ENCODE measurements around the gene UNC13A.
"Not testable (repeated sequence)": the region's sequence is repeated elsewhere in the genome, so short reads cannot be mapped to it uniquely, and the experiment has no call there.

Gene UNC13A

DNA sequence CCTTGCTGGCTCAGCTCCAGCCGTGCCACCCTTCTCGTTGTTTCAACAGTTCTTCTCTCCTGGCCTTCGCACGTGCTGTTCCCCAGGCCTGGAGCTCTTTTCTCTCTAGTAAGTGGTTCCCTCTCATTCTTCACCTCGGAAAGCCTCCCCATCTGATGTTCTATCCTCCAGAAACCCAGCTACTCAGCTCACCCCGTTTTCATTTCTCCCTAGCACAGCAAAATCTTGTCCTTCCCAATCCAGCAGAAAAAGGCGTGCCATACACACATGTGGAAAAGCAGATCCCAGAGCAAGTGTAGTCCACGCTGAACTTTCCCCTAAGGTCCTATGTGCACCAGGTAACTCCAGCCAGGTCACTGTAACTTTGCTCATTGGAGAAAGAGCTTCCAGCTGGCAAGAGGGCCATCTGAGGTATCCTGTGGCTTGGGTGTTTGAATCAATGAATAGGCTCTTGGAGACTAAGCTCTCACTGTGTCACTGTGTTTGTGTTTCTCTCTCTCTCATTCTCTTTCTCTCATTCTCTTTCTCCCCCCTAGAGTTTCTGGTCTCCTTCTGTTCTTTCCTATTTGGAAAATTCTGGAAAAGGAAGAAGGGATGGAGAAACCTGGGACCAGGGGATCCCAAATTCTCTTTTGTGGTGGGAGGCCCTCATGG is 83.7 kb downstream of the UNC13A start:
- no peak for DNase-seq

DNA sequence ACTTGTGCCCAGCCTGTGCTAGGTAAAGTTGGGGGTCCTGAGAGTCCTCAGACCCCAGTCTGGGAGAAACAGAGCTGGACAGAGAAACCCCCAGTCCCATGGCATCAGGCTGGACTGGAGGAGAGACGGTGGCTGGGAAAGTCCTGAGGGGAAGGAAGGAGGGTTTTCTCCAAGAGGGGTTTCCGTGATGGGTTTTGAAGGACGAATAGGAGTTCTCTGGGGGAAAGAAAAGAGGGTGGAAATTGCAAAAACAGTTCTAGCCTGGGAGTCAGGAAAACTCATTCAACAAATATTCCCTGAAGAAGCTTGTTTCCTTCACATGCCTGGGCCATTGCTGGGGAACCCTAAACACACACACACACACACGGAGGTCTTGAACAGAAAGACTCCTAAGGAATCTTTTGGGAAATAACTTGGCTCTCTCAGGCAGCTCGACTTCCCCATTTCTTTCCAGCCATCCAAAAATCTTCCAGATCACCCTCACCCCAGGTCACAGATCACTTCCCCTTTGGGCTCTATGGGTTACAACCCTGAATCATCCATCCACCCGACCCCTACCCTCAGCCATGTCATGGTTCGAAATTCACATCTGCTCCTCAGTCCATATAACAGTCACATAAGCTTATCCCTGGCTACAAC is 85.2 kb downstream of the UNC13A start:
- no peak for DNase-seq

DNA sequence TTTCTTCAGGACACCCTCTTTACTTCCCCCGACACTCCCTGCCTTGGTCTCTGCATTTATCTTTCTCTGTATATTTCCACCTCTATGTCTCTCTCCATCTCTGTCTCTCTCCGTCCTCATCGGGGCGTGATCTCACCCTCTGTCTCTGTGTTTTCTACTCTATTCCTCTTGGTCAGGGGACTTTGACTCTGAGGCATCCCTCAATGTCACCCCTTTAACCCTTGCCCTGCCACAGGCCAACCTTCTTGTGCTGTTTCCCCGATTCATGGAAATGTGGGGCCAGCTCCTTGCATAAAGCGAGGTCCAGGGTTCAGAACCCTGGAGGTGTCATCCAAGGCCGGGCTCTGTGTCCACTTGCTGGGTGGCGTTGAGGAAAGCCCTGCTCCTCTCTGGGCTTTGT is 85.9 kb downstream of the UNC13A start:
- DNase-seq: no peak

DNA sequence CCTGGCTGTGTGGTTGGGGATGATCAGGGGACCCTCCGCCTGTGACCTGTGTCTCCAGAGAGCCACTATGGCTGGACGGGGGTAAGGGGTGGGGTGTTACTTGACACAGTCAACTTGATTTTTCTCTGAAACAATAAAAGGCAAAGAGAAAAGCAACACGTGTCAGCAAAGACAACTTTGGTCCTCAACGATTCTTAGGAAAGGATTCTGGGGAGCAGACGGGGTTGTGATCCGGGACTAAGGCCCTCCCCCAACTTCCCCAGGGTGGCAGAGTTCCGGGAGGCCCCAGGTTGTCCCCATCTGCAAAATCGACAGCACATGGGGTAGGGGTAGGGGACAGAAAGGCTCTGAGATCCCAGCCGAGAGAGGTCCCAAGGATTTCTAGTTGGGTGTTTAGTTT is 86.5 kb downstream of the UNC13A start:
- DNase-seq: no peak

DNA sequence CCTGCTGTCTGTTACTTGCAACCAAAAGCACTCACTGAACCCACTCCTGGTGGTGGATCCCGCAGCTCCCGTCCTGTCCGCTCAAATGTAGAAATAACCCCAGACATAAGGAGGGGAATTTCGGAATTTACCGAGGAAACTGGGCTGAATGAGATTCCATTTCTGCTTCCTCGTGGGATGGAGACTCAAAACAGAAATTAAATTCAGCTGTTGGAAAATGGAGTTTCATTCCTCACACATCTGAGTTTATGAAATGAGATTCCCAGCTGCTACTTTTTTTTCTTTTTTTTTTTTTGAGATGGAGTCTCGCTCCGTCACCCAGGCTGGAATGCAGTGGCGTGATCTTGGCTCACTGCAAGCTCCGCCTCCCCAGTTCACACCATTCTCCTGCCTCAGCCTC is 88.4 kb downstream of the UNC13A start:
- DNase-seq: no peak

DNA sequence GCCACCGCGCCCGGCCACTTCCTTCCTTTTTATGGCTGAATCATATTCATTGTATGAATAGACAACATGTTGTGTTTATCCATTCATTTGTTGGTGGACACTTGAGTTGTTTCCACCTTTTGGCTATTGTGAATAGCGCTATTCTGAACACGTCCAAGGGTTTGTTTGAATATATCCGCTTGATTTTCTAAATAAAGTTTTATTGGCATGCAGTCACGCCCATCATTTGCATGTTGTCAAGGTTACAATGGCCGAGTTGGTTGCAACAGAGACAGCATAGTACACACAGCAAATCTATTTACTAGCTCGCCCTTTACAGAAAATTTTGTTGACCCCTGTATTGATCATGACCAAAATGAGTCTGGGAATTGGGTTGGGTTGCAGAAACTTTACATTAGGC is 89.2 kb downstream of the UNC13A start:
- no peak for DNase-seq

DNA sequence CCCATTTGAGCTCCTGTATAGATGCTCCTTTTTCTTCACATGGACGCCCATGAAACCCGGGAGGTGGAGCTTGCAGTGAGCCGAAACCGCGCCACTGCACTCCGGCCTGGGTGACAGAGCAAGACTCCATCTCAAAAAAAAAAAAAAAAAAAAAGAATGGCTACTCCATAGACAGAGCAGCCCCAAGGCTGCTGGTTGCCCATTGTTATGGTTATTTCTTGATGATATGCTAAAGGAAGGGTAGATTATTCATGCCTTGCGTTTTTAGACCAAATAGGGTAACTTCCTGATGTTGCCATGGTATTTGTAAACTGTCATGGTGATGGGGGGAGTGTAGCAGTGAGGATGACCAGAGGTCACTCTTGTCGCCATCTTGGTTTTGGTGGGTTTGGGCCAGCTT is 90.1 kb downstream of the UNC13A start:
- not testable (repeated sequence) for DNase-seq

DNA sequence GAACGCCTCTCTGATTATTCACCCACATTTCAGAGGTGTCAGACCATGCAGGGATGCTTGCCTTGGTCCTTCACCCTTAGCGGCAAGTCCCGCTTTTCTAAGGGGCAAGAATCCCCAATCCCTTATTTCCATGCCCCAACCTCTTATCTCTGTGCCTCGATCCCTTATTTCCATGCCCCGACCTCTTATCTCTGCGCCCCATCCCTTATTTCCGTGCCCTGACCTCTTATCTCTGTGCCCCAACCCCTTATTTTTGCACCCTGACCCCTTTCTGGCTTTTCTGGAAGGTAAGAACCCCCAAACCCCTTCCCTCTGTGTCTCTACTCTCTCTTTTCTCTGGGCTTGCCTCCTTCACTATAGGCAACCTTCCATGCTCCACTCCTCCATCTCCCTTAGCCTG is 93.9 kb downstream of the UNC13A start:
- DNase-seq: not testable (repeated sequence)

DNA sequence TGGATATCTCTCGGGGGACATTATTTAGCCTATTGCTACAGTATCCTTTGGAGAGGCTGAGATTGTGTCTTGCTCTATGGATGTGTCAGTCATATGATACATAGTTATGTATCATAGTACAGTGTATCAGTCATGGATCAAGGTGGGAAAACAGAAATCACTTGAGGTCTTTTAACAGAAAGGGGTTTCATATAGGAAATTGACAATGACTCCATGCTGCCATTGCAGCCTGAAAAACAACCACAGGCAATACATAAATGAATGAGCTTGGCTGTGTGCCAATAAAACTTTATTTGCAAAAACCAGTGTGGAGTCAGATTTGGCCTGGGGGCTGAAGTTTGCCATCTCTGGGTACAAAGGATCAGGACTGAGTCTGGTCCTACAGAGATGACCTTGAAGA is 97.3 kb downstream of the UNC13A start:
- DNase-seq: no peak

DNA sequence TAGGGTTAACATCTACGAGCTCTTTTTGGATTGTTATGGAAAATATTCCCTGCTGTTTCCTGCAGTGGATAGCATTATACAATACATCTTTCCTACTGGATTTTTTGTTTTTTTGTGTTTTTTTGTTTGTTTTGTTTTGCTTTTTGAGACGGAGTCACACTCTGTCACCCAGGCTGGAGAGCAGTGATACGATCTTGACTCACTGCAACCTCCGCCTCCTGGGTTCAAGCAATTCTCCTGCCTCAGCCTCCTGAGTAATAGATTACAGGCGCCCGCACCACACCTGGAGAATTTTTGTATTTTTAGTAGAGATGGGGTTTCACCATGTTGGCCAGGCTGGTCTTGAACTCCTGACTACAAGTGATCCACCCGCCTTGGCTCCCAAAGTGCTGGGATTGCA is 102.8 kb downstream of the UNC13A start:
- not testable (repeated sequence) for DNase-seq

DNA sequence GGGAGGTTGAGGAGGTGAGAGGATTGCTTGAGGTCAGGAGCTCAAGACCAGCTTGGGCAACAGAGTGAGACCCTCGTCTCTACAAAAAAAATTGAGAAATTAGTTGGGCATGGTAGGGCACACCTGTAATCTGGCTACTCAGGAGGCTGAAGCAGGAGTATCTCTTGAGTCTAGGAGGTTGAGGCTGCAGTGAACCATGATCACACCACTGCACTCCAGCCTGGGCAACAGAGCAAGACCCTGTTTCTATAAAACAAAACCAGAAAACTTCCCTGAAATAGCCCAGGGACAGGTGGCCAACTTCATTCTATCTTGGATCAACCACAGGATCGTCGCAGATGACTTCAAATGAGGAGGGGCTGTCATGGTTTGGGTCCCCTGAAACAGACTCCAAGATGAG is 104.0 kb downstream of the UNC13A start:
- DNase-seq: no peak

DNA sequence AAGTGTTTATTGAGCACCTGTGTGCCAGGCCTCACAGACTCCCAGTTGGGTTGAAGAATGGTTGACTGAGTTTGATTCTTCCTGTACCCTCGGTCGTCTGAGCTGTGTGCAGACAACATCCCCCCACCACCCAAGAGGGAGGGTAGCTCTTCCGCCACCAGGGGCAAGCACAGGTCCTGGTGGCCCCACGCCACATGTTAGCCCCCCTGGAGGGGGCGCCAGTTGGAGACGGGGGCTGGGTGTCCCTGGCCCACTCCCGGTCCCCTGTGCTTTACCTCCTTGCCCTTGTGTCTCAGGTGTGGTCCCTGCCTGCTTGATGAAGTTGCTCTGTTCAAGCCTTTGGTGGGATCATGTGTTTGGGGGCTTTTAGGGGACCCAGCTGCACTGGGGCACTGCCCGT is 105.5 kb downstream of the UNC13A start:
- no peak for DNase-seq

DNA sequence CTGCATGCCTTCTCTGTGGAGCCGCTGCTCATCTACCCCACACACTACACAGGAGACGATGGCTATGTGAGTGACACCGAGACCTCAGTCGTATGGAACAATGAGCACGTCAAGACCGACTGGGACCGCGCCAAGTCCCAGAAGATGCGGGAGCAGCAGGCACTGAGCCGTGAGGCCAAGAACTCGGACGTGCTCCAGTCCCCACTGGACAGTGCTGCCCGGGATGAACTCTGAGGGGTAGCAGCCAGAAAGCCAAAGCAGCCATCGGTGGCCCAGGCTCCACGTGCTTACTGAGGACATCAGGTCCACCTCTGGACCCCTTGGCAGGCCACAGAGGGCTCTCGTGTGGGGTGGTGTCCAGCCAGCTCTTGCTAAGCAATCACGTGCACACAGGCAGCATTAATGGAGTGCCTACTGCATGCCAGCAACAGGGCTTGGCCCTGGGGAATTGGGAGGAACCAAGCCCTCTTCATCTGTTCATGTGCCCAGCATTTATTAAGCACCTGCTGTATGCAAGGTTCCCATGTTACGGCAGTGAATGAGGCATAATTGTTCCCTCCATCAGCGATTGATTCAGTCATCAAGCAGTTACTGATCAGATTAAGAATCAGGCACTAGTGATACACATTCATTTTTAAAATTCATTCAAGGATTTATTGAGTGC is 106.8 kb downstream of the UNC13A start:
- no peak for DNase-seq

DNA sequence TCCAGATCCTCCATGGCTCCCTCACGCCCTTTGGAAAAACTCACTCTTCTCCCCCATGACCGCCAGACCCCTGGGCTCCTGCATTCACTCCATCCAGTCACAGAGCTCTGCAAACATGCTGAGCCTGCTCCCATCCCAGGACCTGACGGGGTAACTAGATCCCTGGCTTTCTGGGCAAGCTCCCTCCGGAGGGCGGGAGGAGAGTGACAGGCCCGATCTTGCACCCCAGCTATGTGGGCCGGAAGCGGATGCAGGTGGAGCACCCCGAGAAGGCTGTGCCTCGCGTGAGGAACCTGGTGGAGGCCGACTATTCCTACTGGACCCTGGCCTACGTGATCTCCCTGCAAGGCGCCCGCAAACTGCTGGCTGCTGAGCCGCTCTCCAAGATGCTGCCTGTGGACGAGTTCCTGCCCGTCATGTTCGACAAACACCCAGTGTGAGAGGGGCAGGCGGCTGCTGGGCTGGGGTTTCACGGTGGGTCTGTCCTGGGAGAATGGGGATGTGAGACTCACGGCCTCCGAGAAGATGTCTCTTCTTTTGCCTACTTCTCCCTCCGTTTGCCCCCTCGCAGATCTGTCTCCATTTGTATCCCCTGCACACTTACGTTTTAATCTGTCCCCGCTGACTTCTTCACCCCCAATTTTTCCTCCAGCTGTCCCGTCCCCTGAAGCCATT is 107.5 kb downstream of the UNC13A start:
- no peak for DNase-seq

DNA sequence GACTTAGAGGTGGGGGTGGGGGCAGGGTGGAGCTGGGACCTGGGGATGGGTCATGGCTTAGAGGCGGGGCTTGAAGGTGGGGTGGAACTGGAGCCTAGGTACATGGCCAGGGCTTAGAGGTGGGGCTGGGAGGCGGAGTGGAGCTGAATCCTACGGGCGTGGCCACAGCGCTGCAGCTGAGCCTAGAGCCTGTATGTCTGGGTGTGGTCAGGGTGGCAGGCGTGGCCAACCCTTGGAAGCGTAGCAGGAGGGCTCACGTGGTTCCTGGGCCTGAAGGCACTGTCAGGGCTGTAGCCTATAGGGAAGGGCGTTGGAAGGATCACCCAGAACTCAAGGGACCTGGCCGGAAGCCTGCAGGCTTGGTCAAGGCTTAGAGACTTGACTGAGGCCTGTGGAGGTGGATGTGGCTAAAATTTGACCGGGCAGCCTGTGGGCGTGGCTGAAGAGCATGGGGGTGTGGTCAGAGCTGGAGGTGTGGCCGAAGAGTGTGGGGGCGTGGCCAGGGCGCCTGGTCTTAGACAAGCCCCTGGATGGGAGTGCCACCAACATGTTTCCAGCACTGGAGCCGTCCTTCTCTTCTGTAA is 108.4 kb downstream of the UNC13A start:
- no peak for DNase-seq

DNA sequence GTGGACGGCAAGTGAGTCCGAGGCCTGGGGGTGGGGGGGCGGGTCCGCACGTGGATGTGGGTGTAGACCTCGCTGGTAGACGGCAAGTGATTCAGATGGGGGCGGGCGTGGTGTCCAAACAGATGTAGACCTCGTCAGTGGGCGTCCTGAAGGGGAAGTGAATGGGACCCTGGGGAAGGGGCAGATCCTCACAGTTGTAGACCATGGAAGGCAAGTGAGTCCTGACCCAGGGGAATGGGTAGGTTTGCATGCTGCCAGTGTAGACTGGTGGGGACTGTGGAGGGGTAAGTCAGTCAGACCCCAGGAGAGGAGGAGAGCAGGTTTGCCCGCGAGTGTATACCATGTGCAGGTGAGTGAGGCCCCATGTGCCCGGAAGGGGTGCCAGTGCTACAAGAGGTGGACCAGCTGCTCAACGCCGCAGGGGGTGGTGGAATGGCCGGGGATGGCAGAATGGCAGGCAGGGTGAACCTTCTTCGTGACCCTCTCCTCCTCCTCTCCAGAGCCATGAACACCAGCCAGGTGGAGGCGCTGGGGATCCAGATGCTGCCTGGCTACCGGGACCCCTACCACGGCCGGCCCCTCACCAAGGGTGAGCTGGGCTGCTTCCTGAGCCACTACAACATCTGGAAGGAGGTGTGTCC is 110.6 kb downstream of the UNC13A start:
- DNase-seq: no peak

DNA sequence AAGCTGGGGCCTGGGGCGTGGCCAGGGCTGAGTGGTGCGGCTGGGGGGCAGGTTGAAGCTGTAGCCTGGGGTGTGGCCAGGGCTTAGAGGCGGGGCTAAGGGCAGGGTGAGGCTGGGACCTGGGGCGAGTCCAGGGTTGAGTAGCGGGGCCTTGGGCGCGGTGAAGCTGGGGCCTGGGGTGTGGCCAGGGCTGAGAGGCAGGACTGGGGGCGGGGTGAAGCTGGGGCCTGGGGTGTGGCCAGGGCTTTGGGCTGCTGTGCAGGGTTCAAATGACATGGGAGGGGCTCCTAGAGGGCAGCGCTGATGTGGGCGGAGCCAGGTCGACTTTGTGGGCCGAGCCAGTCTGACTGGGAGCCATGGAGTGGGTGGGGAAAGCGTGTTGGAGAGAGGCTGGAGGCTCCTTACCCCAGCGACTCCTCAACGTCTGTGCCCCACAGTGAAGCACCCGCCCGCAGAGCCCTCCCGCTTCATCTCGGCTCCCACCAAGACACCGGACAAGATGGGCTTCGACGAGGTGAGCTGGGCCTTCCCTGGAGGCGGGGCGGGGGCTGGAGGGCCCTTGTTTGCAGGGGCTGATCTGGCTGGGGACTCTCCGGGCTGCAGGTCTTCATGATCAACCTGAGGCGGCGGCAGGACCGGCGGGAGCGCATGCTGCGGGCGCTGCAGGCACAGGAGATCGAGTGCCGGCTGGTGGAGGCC is 111.2 kb downstream of the UNC13A start:
- DNase-seq: peak; percentile 15

DNA sequence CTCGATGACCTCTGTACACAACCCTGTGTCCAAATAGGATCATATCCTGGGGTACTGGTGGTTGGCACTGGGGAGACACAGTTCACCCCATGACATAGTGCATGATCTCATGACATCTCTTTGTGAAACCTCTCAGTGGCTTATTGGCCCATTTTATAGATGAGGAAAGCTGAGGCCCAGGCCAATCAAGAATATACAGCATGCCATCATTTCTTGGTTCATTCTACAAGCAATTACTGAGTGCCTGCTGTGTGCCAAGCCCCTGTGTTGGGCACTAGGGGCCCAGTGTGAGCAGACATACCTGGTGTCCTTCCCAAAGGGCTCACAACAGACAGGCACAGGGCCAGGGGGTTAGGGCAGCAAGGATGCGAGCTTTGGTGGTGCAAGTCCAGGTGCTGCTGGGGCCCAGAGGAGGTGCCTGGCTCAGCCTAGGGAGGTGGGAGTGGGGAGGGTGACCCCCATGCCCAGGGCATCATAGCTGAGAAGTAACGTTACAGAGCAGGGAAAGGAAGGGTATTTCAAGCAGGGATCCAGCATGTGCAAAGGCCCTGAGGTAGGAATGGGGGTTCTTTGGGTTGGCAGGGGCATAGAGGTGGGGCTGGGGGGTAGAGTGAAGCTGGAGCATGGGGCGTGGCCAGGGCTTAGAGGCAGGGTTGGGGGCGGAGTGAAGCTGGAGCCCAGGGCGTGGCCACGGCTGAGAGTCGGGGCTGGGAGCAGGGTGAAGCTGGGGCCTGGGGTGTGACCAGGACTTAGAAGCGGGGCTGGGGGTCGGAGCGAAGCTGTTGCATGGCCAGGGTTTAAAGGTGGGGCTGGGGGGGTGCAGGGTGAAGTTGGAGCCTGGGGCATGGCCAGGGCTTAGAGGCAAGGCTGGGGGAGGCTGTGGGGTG is 112.0 kb downstream of the UNC13A start:
- no peak for DNase-seq

DNA sequence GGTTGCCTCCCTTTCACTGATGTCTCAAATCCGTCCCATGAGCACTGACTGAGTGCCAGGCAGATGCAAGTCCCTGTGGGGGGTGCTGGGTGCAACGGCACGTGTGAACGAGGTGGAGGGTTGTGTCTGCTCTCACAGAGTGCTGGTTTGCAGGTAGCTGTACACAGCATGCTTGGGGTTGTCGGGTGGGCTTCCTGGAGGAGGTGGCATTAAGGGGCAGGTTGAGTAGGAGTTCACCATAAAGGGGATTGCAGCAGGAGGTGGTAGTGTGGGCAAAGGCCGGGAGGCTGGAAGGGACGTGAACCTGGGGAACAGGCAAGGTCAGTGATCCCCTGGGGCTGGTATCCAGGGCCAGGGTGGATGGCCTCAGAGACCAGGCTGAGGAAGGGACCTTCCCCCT is 115.5 kb downstream of the UNC13A start:
- DNase-seq: no peak

DNA sequence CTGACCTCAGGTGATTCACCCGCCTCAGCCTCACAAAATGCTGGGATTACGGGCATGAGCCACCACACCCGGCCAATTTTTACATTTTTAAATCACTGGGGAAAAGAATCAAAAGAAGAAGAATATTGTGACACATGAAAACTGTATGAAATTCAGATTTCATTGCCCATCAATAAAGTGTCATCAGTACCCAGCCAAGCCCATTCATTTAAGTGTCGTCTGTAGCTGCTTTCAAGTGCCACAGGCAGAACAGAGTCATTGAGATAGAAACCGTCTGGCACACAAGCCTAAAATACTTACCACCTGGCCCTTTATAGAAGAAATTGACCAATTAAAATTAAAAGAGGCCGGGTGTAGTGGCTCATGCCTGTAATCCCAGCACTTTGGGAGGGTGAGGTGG is 117.4 kb downstream of the UNC13A start:
- no peak for DNase-seq

DNA sequence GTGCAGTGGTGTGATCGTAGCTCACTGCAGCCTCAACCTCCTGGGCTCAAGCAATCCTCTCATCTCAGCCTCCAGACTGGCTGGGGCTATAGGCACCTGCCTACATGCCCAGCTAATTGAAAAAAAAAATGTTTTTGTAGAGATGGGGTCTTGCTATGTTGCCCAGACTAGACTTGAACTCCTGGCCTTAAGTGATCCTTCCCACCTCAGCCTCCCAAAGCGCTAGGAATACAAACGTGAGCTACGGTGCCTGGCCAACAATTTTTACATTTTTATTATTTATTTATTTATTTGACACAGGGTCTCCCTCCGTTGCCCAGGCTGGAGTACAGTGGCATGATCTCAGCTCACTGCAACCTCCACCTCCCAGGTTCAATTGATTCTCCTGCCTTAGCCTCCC is 117.9 kb downstream of the UNC13A start:
- not testable (repeated sequence) for DNase-seq

Measured in right kidney (tissue), 1 donor.